Stimulated activated CD4-positive, alpha-beta T cell treated with anti-CD3 and anti-CD28 coated beads, TNF-alpha, amount 100 ng/mL, for 24 hours (primary cell): Measurements from ENCODE around the gene ACSM5.
"Not testable (repeated sequence)": the region's sequence is repeated elsewhere in the genome, so short reads cannot be mapped to it uniquely, and the experiment has no call there.

Experiments used
- DNase-seq, 3 experiments: peaks; one replicate each; pipeline ENCODE4 v3.0.0-alpha.2; 2020; ENCODE audit warnings: low read depth in 3 of 3

ACSM5 gene

GRCh38 chr16:20451364-20451763 lies 42.0 kb downstream of the ACSM5 start, which contains the start of gene ACSM2A:
Gene ACSM2A, plus strand, starts transcription at chr16:20451521. Its CDS starts 8,594 bp downstream, at chr16:20460115.
- not testable (repeated sequence) for DNase-seq

- not testable (repeated sequence) for DNase-seq
Observed at GRCh38 chr16:20453633-20454032, 44.3 kb downstream of the ACSM5 start.

GRCh38 chr16:20459227-20459626 lies 49.9 kb downstream of the ACSM5 start:
- not testable (repeated sequence) for DNase-seq

GRCh38 chr16:20460313-20460712 lies 51.0 kb downstream of the ACSM5 start:
- DNase-seq: not testable (repeated sequence)

- DNase-seq: not testable (repeated sequence)
Observed at GRCh38 chr16:20468954-20469353, 59.6 kb downstream of the ACSM5 start.

- DNase-seq: not testable (repeated sequence)
Observed at GRCh38 chr16:20469930-20470329, 60.6 kb downstream of the ACSM5 start.

GRCh38 chr16:20470732-20471131 lies 61.4 kb downstream of the ACSM5 start:
- not testable (repeated sequence) for DNase-seq

GRCh38 chr16:20477188-20477744 lies 67.9 kb downstream of the ACSM5 start:
- DNase-seq: not testable (repeated sequence)

- not testable (repeated sequence) for DNase-seq
Observed at GRCh38 chr16:20483989-20484388, 74.7 kb downstream of the ACSM5 start.

GRCh38 chr16:20484726-20485125 lies 75.4 kb downstream of the ACSM5 start:
- no peak for DNase-seq

- DNase-seq: no peak
Observed at GRCh38 chr16:20485408-20485807, 76.1 kb downstream of the ACSM5 start.
